Prostate gland (tissue), 2 donors: ENCODE results near the gene WWOX.

ENCODE experiments used
- POLR2A ChIP-seq: fragments of 450-650 bp; IDR thresholded peaks from one replicate; pipeline ENCODE4 v1.6.1; 2016; ENCODE audit warnings: antibody characterized with exemption, mild to moderate bottlenecking
- TF ChIP-seq, protein P1 (sequence below), 4 experiments: fragments of 200-600 bp in 2 of 4; fragments of 450-650 bp in 2 of 4; sonication (generic) in 2 of 4; IDR thresholded peaks; 1 replicate in 3 of 4; 2 replicates in 1 of 4; pipeline ENCODE4 v1.5.1; 2016 to 2019; ENCODE audit warnings: antibody characterized with exemption in 4 of 4, mild to moderate bottlenecking in 2 of 4, moderate library complexity in 2 of 4

DNA sequence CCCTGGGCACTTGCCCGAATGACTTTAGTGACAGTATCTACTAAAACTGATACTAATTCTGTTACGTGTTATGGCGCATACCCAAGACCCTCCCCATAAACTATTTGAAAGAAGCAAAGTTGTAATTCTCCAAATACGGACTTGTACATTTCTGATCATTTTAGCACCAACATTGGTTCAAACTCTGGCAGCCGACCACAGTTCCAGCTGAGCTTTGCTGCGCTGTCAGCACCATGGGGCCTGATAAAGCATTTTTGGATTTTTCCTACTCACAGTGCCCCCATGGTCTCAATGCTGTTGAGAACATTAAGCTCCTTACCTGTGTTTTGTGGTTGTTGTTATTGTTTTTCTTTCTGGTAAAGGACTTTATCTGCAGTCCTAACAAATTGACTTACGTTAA, 1040.3 kb downstream of the WWOX start:
- TF ChIP-seq, protein P1, sequence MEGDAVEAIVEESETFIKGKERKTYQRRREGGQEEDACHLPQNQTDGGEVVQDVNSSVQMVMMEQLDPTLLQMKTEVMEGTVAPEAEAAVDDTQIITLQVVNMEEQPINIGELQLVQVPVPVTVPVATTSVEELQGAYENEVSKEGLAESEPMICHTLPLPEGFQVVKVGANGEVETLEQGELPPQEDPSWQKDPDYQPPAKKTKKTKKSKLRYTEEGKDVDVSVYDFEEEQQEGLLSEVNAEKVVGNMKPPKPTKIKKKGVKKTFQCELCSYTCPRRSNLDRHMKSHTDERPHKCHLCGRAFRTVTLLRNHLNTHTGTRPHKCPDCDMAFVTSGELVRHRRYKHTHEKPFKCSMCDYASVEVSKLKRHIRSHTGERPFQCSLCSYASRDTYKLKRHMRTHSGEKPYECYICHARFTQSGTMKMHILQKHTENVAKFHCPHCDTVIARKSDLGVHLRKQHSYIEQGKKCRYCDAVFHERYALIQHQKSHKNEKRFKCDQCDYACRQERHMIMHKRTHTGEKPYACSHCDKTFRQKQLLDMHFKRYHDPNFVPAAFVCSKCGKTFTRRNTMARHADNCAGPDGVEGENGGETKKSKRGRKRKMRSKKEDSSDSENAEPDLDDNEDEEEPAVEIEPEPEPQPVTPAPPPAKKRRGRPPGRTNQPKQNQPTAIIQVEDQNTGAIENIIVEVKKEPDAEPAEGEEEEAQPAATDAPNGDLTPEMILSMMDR (IDR thresholded peaks at IDR 0.05) = no peak
- no peak for TF ChIP-seq POLR2A
